GM06990 (cell line): Measurements from ENCODE around the gene ZBTB7B.

Source experiments
- DNase-seq: peaks from one replicate; pipeline ENCODE4 v3.0.0-alpha.2; 2011; ENCODE audit not compliant: insufficient read length; ENCODE audit errors: extremely low read depth
- H3K27me3 ChIP-seq: replicated peaks from 2 replicates; pipeline ENCODE4 v1.6.0; 2011; ENCODE audit warnings: low read length; ENCODE audit not compliant: control insufficient read depth, insufficient read depth
- H3K36me3 ChIP-seq: 2 replicates; pipeline ENCODE4 v1.5.1; 2011; ENCODE audit warnings: low read length; ENCODE audit not compliant: control insufficient read depth, insufficient read depth
- H3K4me3 ChIP-seq: replicated peaks from 2 replicates; pipeline ENCODE4 v1.5.1; 2011; ENCODE audit warnings: low read depth, mild to moderate bottlenecking, control low read depth, low read length
- TF ChIP-seq, protein P1 (sequence below): IDR thresholded peaks from 2 replicates; pipeline ENCODE4 v1.5.1; 2011; ENCODE audit warnings: low read length, control low read depth, mild to moderate bottlenecking, inconsistent platforms; ENCODE audit not compliant: insufficient read depth, poor library complexity, severe bottlenecking

The ZBTB7B gene

DNA sequence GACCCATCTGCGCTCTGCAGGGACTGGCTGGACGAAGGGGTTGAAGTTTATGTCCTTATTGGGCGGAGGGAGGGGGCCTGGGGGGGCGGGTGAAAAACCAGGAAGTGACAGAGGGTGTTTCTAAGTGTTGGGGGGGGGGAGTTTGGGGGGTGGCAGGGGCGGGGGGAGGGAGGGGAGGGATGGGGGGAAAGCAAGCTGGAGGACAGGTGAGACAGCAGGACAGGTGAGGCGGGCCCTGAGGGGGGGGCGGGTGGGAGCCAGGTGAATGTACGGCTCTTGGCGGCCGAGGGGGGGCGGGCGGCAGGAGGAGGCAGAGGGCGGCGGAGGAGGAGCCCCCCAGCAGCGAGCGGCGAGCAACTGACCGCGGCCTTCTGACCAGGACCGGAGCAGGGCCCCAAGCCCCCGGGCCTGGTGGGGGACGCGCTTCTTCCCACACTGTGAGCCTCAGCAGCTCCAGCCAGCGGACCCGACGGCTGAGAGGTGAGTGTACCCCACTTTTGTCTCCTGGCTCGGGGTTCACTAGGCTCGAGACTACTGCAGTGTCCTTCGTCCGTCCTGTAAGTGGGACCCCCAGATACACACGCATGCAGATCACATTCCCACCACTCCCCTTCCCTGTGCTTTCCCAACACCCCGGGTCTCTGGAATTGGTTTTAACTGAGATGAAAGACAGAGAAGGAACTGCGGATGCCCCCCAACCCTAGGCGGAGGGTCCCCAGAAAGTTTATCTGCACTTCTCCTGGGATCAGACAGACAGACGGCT, at the start of gene ZBTB7B:
ZBTB7B (plus strand) TSS at position 339 of the 763 bp plus-strand sequence. CDS start 11,859 bp downstream, outside the sequence.
- H3K27me3 ChIP-seq: no peaks in the 10 kb centered on the region
- H3K4me3 ChIP-seq: peak within 1 kb of the TSS; percentile 96
- H3K36me3 ChIP-seq: no peaks in the 10 kb centered on the region; the same call in 1 of the 2 replicates
- DNase-seq: peak; percentile 59
- TF ChIP-seq, protein P1, sequence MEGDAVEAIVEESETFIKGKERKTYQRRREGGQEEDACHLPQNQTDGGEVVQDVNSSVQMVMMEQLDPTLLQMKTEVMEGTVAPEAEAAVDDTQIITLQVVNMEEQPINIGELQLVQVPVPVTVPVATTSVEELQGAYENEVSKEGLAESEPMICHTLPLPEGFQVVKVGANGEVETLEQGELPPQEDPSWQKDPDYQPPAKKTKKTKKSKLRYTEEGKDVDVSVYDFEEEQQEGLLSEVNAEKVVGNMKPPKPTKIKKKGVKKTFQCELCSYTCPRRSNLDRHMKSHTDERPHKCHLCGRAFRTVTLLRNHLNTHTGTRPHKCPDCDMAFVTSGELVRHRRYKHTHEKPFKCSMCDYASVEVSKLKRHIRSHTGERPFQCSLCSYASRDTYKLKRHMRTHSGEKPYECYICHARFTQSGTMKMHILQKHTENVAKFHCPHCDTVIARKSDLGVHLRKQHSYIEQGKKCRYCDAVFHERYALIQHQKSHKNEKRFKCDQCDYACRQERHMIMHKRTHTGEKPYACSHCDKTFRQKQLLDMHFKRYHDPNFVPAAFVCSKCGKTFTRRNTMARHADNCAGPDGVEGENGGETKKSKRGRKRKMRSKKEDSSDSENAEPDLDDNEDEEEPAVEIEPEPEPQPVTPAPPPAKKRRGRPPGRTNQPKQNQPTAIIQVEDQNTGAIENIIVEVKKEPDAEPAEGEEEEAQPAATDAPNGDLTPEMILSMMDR: no peak

DNA sequence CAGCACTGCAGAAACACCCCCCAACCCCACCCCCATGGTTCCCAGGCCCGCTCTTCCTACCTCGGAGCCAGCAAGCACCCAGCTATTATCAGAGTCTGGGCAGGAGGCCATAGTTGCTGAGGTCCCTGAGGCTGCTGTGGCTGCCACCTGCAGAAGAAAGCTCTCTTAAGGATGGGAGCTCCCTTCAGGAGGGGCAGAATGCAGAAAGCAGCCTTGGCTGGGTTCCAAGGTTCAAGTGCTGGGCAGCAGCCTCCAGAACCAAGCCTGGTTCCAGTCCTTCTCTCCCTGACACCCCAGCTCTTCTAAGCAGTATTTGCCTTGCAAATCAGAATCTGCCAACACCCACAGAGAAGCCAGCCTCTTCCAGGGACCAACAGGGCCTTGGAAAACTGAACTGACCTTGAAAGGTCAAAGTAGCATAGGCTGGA, 49.0 kb upstream of the ZBTB7B start:
- no peak for DNase-seq
- H3K27me3 ChIP-seq: no peaks in the 10 kb centered on the region
- TF ChIP-seq, protein P1: no peak
- H3K4me3 ChIP-seq: no peak overlapping the region
- H3K36me3 ChIP-seq: peaks cover 16% of the 10 kb centered on the region

DNA sequence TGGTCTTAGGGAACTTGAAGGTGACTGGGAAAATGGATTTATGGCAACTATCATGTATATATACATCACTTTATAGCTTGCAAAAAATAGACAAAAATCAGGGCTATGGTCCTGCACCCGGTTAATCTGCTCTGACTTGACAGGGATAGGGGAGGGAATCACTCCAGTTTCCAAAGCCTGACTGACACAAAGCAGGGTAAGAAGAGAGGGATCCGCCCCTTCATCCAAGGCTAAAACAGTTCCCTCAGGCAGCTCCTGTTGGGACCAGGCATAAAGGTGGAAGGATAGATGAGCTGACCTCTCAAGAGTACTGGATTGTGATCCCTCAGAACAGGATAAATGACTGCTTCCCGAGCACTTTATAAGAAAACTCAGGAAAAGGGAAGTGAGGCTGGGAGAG, 48.1 kb upstream of the ZBTB7B start:
- H3K4me3 ChIP-seq: peak overlapping the region; percentile 41
- peaks cover 19% of the 10 kb centered on the region for H3K36me3 ChIP-seq
- no peak for DNase-seq
- TF ChIP-seq, protein P1: no peak
- H3K27me3 ChIP-seq: no peaks in the 10 kb centered on the region

DNA sequence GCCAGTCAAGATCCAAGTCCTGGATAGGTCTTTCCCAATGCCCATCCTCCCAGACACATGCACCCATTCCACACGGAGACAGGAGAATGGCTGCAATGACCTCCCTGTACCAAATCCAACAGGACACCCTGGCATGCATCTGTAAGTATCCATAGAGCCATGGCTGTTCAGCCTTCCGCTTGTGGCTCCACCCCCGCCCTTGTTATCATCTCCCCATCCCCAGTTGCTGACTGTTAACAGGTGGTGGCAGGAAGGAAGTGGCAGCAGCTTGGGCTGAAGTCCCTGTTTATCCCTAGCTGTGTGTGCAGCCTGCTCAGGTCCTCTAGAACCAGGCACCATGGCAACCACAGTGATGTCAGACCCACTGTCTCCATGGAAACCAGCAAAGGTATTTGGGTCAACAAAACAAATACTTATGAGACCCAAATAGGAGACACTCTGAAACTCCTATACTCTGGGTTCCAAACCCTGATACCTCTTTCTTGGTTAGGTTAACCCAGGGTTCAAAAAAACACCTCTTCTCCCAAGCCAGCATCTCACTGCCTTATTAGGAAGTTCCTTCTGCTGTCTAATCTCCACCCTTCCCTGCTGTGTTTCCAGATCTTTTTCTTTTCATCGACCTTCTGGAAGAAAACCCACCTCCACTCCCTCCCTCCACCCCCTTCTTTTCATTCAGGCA, 47.4 kb upstream of the ZBTB7B start:
- TF ChIP-seq, protein P1: no peak
- H3K27me3 ChIP-seq: no peaks in the 10 kb centered on the region
- H3K4me3 ChIP-seq: peak overlapping the region; percentile 71
- H3K36me3 ChIP-seq: peaks cover 21% of the 10 kb centered on the region
- DNase-seq: peak; percentile 58

DNA sequence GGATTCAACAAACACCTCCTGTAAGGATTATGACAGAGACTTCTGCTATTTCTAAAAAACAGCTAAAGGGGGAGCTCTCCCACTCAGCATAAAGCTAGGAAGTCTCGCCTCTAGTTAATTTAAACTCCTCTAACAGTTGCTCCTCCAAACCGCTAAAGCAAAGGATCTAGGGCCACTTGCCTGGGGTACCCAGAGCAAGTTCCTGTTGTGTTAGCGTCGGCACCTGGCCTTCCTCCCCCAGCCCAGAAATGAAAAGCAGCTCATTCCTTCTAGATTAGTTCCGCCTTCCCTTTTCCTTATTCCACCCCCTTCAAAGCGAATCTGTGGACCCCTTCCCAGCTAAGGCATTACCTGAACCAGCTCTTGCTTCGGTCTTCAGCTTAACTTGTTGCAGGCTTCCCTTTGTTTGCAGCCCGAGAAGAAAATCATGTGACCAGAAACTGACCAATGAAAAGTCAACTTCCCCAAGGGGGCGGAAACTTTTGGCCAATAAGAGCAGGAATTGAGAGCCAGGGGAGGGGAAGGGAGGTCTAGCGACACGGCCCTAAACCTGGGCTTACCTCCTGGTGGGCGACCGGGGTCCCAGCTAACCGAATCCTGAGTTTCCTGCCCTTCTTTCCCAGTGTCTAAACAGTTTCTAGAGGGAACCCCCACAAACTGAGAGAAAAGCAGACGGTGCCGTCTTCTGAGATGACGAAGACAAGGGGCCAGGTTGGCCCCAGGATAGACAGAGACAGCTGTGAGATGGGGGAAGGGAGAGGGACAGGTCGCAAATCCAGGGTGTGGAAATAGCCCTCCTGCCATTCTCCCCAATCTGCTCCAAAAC, 46.7 kb upstream of the ZBTB7B start, which contains the start of gene PBXIP1:
PBXIP1 (minus strand) TSS at position 382 of the 826 bp plus-strand sequence. CDS start 2,378 bp downstream, outside the sequence.
- DNase-seq: peak; percentile 64
- peak within 1 kb of the TSS; percentile 71 for H3K4me3 ChIP-seq
- H3K27me3 ChIP-seq: no peaks in the 10 kb centered on the region
- peaks cover 17% of the 10 kb centered on the region for H3K36me3 ChIP-seq
- TF ChIP-seq, protein P1: no peak
